H1 (cell line): ENCODE data around the gene AIFM2. TPM values are rescaled to one million over a fixed set of nuclear protein-coding genes. Genes with fewer than 3 reads are reported as not detected.

Experiments
- CTCF ChIA-PET: fragments of 300-600 bp; sonication (Branson Sonifier 250); formaldehyde crosslinking; loops from one replicate; lab custom pipeline; 2021; ENCODE audit not compliant: partially characterized antibody; lab: Charles Lee
- POLR2A ChIA-PET: fragments of 300-600 bp; sonication (Branson Sonifier 250); formaldehyde crosslinking; loops from one replicate; lab custom pipeline; 2021; ENCODE audit warnings: inconsistent platforms; ENCODE audit not compliant: partially characterized antibody; lab: Charles Lee
- DNase-seq, 2 experiments: peaks; one replicate each; pipeline versions ENCODE4 v3.0.0 to v3.0.0-alpha.2; 2010 to 2022; ENCODE audit warnings: low spot score in 2 of 2, low read depth in 1 of 2, mixed read lengths in 1 of 2
- FAIRE-seq: peaks from 2 replicates; lab custom pipeline; 2011; peaks lifted over from hg19 to GRCh38; lab: Jason Lieb, UNC
- H2AFZ ChIP-seq: 2 replicates; pipeline ENCODE4 v1.8.1; 2012; ENCODE audit warnings: low read length, inconsistent platforms
- H2AK5ac ChIP-seq: 2 replicates; pipeline ENCODE4 v1.6.1; 2013; ENCODE audit warnings: low read depth, low read length
- H2BK120ac ChIP-seq: replicated peaks from 2 replicates; pipeline ENCODE3; 2013; ENCODE audit warnings: low read depth, low read length, inconsistent platforms
- H2BK12ac ChIP-seq: 2 replicates; pipeline ENCODE4 v1.6.1; 2013; ENCODE audit warnings: low read depth, low read length
- H2BK15ac ChIP-seq: 2 replicates; pipeline ENCODE4 v1.6.1; 2013; ENCODE audit warnings: low read length
- H2BK20ac ChIP-seq: 2 replicates; pipeline ENCODE4 v1.6.1; 2013; ENCODE audit warnings: low read length
- H2BK5ac ChIP-seq: 2 replicates; pipeline ENCODE4 v1.6.1; 2013; ENCODE audit warnings: low read depth, low read length
- H3K14ac ChIP-seq: 2 replicates; pipeline ENCODE4 v1.6.1; 2013; ENCODE audit warnings: inconsistent platforms; ENCODE audit not compliant: insufficient read length
- H3K18ac ChIP-seq: 2 replicates; pipeline ENCODE4 v1.6.1; 2013; ENCODE audit warnings: low read length; ENCODE audit errors: extremely low read depth
- H3K23ac ChIP-seq: 2 replicates; pipeline ENCODE4 v1.6.1; 2013; ENCODE audit warnings: inconsistent platforms; ENCODE audit not compliant: insufficient read length
- H3K23me2 ChIP-seq: 2 replicates; pipeline ENCODE4 v1.6.1; 2013; ENCODE audit warnings: low read depth, low read length
- H3K27ac ChIP-seq: 2 replicates; pipeline ENCODE4 v1.6.1; 2011; ENCODE audit warnings: low read depth, low read length, inconsistent platforms
- H3K27me3 ChIP-seq, 4 experiments: replicated peaks in 1 of 4; 1 replicate in 1 of 4; 2 replicates in 3 of 4; pipeline versions ENCODE4 v1.6.1 to v1.8.1; 2011 to 2013; ENCODE audit warnings: low read length in 3 of 4, mild to moderate bottlenecking in 3 of 4, inconsistent platforms in 2 of 4, mixed read lengths in 2 of 4, moderate library complexity in 1 of 4; ENCODE audit not compliant: control insufficient read depth in 3 of 4, insufficient read depth in 3 of 4; ENCODE audit errors: extremely low read depth in 1 of 4
- H3K36me3 ChIP-seq, 4 experiments: 2 replicates each; pipeline versions ENCODE4 v1.6.1 to v1.8.1; 2011 to 2013; ENCODE audit warnings: mild to moderate bottlenecking in 4 of 4, low read length in 3 of 4, moderate library complexity in 2 of 4, control low read depth in 1 of 4, inconsistent platforms in 1 of 4; ENCODE audit not compliant: insufficient read depth in 4 of 4, control insufficient read depth in 2 of 4
- H3K4ac ChIP-seq: replicated peaks from 2 replicates; pipeline ENCODE3; 2013; ENCODE audit warnings: low read length, low read depth, mixed read lengths, inconsistent platforms; ENCODE audit not compliant: insufficient read length
- H3K4me1 ChIP-seq, 4 experiments: replicated peaks in 1 of 4; 1 replicate in 1 of 4; 2 replicates in 3 of 4; pipeline versions ENCODE4 v1.6.1 to v1.8.1; 2011 to 2013; ENCODE audit warnings: low read length in 3 of 4, inconsistent platforms in 2 of 4, mixed read lengths in 1 of 4; ENCODE audit not compliant: insufficient read depth in 4 of 4, control insufficient read depth in 3 of 4
- H3K4me2 ChIP-seq, 2 experiments: 2 replicates each; pipeline versions ENCODE4 v1.6.1 to v1.8.1; 2011 to 2013; ENCODE audit warnings: low read depth in 2 of 2, low read length in 2 of 2, control low read depth in 1 of 2, inconsistent platforms in 1 of 2, mild to moderate bottlenecking in 1 of 2; ENCODE audit not compliant: insufficient read depth in 1 of 2
- H3K4me3 ChIP-seq, 4 experiments: fragments of 200-600, 300-600 bp in 1 of 4; sonication (generic), shearing (Covaris generic), sonication (Bioruptor Twin) in 1 of 4; 2 replicates each; pipeline versions ENCODE4 v1.5.1 to v1.8.1; 2011 to 2016; ENCODE audit warnings: low read length in 4 of 4, low read depth in 3 of 4, control low read depth in 2 of 4, inconsistent platforms in 2 of 4, mild to moderate bottlenecking in 2 of 4, mixed read lengths in 1 of 4, moderate library complexity in 1 of 4; ENCODE audit not compliant: insufficient read depth in 2 of 4; ENCODE audit errors: extremely low read depth in 1 of 4
- H3K56ac ChIP-seq: replicated peaks from 2 replicates; pipeline ENCODE3; 2013; ENCODE audit warnings: low read depth, mild to moderate bottlenecking, mixed read lengths, low read length, inconsistent platforms; ENCODE audit not compliant: insufficient read length
- H3K79me1 ChIP-seq: 2 replicates; pipeline ENCODE4 v1.6.1; 2013; ENCODE audit warnings: low read depth, low read length, control low read depth
- H3K79me2 ChIP-seq, 2 experiments: 2 replicates each; pipeline versions ENCODE4 v1.6.1 to v1.8.1; 2012 to 2013; ENCODE audit warnings: low read length in 2 of 2, mild to moderate bottlenecking in 2 of 2, inconsistent platforms in 1 of 2; ENCODE audit not compliant: insufficient read depth in 2 of 2, control insufficient read depth in 1 of 2
- H3K9ac ChIP-seq, 4 experiments: replicated peaks in 1 of 4; 1 replicate in 1 of 4; 2 replicates in 3 of 4; pipeline versions ENCODE4 v1.6.1 to v1.8.1; 2011 to 2013; ENCODE audit warnings: low read depth in 3 of 4, low read length in 3 of 4, control low read depth in 2 of 4, mild to moderate bottlenecking in 2 of 4, moderate library complexity in 2 of 4, inconsistent platforms in 1 of 4; ENCODE audit errors: extremely low read depth in 1 of 4
- H3K9me3 ChIP-seq, 2 experiments: 2 replicates each; pipeline versions ENCODE4 v1.6.1 to v1.8.1; 2012 to 2013; ENCODE audit warnings: mild to moderate bottlenecking in 2 of 2, moderate library complexity in 2 of 2, control low read depth in 1 of 2, inconsistent platforms in 1 of 2, low read depth in 1 of 2, low read length in 1 of 2, mixed read lengths in 1 of 2; ENCODE audit not compliant: insufficient read depth in 2 of 2
- H4K20me1 ChIP-seq, 2 experiments: replicated peaks in 1 of 2; 2 replicates each; pipeline versions ENCODE3 to v1.8.1; 2011 to 2013; ENCODE audit warnings: inconsistent platforms in 2 of 2, low read length in 2 of 2, mild to moderate bottlenecking in 1 of 2; ENCODE audit not compliant: insufficient read depth in 2 of 2, control insufficient read depth in 1 of 2
- H4K5ac ChIP-seq: 2 replicates; pipeline ENCODE4 v1.6.1; 2013; ENCODE audit warnings: low read length, low read depth, mixed read lengths, inconsistent platforms; ENCODE audit not compliant: insufficient read length
- H4K8ac ChIP-seq: 2 replicates; pipeline ENCODE4 v1.8.0; 2013; ENCODE audit warnings: mild to moderate bottlenecking, moderate library complexity, low read length, inconsistent platforms; ENCODE audit not compliant: insufficient read depth; ENCODE audit errors: extremely low read depth
- H4K91ac ChIP-seq: replicated peaks from 2 replicates; pipeline ENCODE3; 2013; ENCODE audit warnings: low read length, mixed read lengths, inconsistent platforms; ENCODE audit not compliant: insufficient read length
- CHD1 ChIP-seq: IDR thresholded peaks from 2 replicates; pipeline ENCODE4 v1.6.1; 2012; ENCODE audit warnings: low read depth, low read length, improper control_type of control experiment
- E2F6 ChIP-seq: IDR thresholded peaks from 2 replicates; pipeline ENCODE4 v1.6.1; 2012; ENCODE audit warnings: inconsistent platforms
- POLR2AphosphoS5 ChIP-seq: IDR thresholded peaks from 2 replicates; pipeline ENCODE4 v1.6.1; 2011; ENCODE audit warnings: low read depth, low read length
- TEAD4 ChIP-seq: IDR thresholded peaks from 2 replicates; pipeline ENCODE4 v1.6.1; 2012; ENCODE audit warnings: low read depth, low read length, inconsistent platforms, mixed read lengths
- YY1 ChIP-seq: IDR thresholded peaks from 2 replicates; pipeline ENCODE4 v1.6.1; 2011; ENCODE audit warnings: low read depth, mild to moderate bottlenecking, low read length
- WGBS, 2 experiments: shearing (Covaris generic) in 1 of 2; methylation state at CpG; one replicate each; pipeline versions ENCODE4 v1.1.6 to v1.1.7; 2013 to 2015; ENCODE audit warnings: low lambda C conversion rate in 2 of 2, mixed read lengths in 2 of 2, inconsistent platforms in 1 of 2, low coverage in 1 of 2, missing lambda C conversion rate in 1 of 2; ENCODE audit not compliant: insufficient replicate concordance in 2 of 2, insufficient coverage in 1 of 2, insufficient read length in 1 of 2; ENCODE audit errors: extremely low coverage in 1 of 2, missing lambda C conversion rate in 1 of 2; 5-methylcytosine and 5-hydroxymethylcytosine counted together
- polyA plus RNA-seq, 7 experiments: library from polyadenylated mRNA; depleted of rRNA in 3 of 7; stranded (reverse) in 5 of 7; unstranded in 2 of 7; fragments of >200 nt in 5 of 7; fragments of 200-250 nt in 2 of 7; gene quantifications; 1 replicate in 5 of 7; 2 replicates in 1 of 7; 4 replicates in 1 of 7; pipeline versions ENCODE4 v1.2.1 to v1.2.3, GENCODE V29; 2011 to 2013; ENCODE audit warnings: missing spikeins in 2 of 7, mixed read lengths in 2 of 7
- total RNA-seq: library from RNA; stranded (reverse); fragmentation: NEBNext Ultra II Directional; extraction: Animal tissue kit (Norgen Biotek cat#: 25700); gene quantifications from 2 replicates; pipeline ENCODE4 v1.2.1, GENCODE V29; 2021

The AIFM2 gene
- total and polyA plus RNA-seq, 2 of the 8 experiments (the other 6 are each of a cell fraction or from before 2014, with no cell fraction given): 4.0 TPM

- Histone ChIP-seq H3K27ac (no peak overlapping the region), H4K5ac (no peak overlapping the region), H3K4ac (no peak overlapping the region), H3K23ac (no peak overlapping the region), H4K20me1 (no peaks in the 10 kb centered on the region), H2BK15ac (no peak overlapping the region), H3K56ac (no peak overlapping the region), H2BK20ac (no peak overlapping the region), H2BK12ac (no peak overlapping the region), H3K18ac (no peak overlapping the region), H3K36me3 (no peaks in the 10 kb centered on the region), H2AK5ac (no peak overlapping the region), H2AFZ (no peak overlapping the region), H2BK5ac (no peak overlapping the region), H3K4me1 (no peaks in the 10 kb centered on the region; a peak in 1 of 7 replicates), H3K4me3 (no peak overlapping the region), H4K8ac (no peak overlapping the region), H2BK120ac (no peak overlapping the region), H3K9ac (no peak overlapping the region), H3K79me2 (no peaks in the 10 kb centered on the region), H3K4me2 (no peak overlapping the region), H4K91ac (no peak overlapping the region), H3K79me1 (no peaks in the 10 kb centered on the region), H3K27me3 (no peaks in the 10 kb centered on the region; a peak in 1 of 7 replicates), H3K14ac (no peak overlapping the region), H3K23me2 (no peaks in the 10 kb centered on the region), H3K9me3 (no peaks in the 10 kb centered on the region)
- ChIA-PET CTCF (interaction anchor here (0.6 to 9.6 kb wide), 8 partner anchors 11 to 433 kb away, joined by 3 to 90 read pairs (median 4); partner anchors contain the start of gene TYSND1), POLR2A (interaction anchor here (1.5 kb wide), 1 partner anchor 21 kb away, joined by 4 read pairs; no protein-coding TSS in a partner anchor)
- 85% methylated on average over 6 of the region's 6 CpGs; no CpG with 5 or more reads in 1 of the 2 experiments for WGBS, 2 experiments
- DNase-seq: no peak
- no peak for FAIRE-seq
- TF ChIP-seq CHD1 (no peak), POLR2AphosphoS5 (no peak), YY1 (no peak), TEAD4 (no peak), E2F6 (no peak)
These were observed 36.5 kb downstream of the AIFM2 start for GRCh38 chr10:70096016-70096704.
